Osteoblast (primary cell): ENCODE data around the gene PARD3. TPM values are rescaled to one million over a fixed set of nuclear protein-coding genes. Genes with fewer than 3 reads are reported as not detected.

ENCODE experiments used
- DNase-seq: peaks from one replicate; pipeline ENCODE4 v3.0.0; 2011; ENCODE audit warnings: low spot score, mixed read lengths; ENCODE audit not compliant: insufficient read length; ENCODE audit errors: missing footprints
- H2AFZ ChIP-seq: 2 replicates; pipeline ENCODE4 v1.6.0; 2011; ENCODE audit warnings: mild to moderate bottlenecking, low read length
- H3K27ac ChIP-seq: 2 replicates; pipeline ENCODE4 v1.5.1; 2011; ENCODE audit warnings: mild to moderate bottlenecking, low read depth, low read length, moderate library complexity
- H3K27me3 ChIP-seq: 2 replicates; pipeline ENCODE4 v1.6.0; 2012; ENCODE audit warnings: mild to moderate bottlenecking, control low read depth, inconsistent platforms, low read length, moderate library complexity; ENCODE audit not compliant: insufficient read depth
- H3K36me3 ChIP-seq: 2 replicates; pipeline ENCODE4 v1.5.1; 2011; ENCODE audit warnings: mild to moderate bottlenecking, low read length, control low read depth, moderate library complexity; ENCODE audit not compliant: insufficient read depth
- H3K4me1 ChIP-seq: 2 replicates; pipeline ENCODE4 v1.5.1; 2011; ENCODE audit warnings: mild to moderate bottlenecking, low read length, control low read depth, moderate library complexity; ENCODE audit not compliant: insufficient read depth
- H3K4me2 ChIP-seq: 2 replicates; pipeline ENCODE4 v1.6.0; 2011; ENCODE audit warnings: mild to moderate bottlenecking, low read length; ENCODE audit not compliant: insufficient read depth
- H3K4me3 ChIP-seq: fragments of 200-600 bp; sonication (generic); 3 replicates; pipeline ENCODE4 v1.5.1; 2012; ENCODE audit warnings: mild to moderate bottlenecking, low read length, inconsistent platforms; ENCODE audit not compliant: insufficient read depth
- H3K79me2 ChIP-seq: 2 replicates; pipeline ENCODE4 v1.6.0; 2012; ENCODE audit warnings: mild to moderate bottlenecking, low read length, control low read depth, inconsistent platforms; ENCODE audit not compliant: insufficient read depth
- H3K9me3 ChIP-seq: 2 replicates; pipeline ENCODE4 v1.5.1; 2011; ENCODE audit warnings: low read depth, low read length, control low read depth
- H4K20me1 ChIP-seq: 2 replicates; pipeline ENCODE4 v1.6.0; 2012; ENCODE audit warnings: mild to moderate bottlenecking, low read length, control low read depth; ENCODE audit not compliant: insufficient read depth
- CTCF ChIP-seq: IDR thresholded peaks from 2 replicates; pipeline ENCODE4 v1.5.1; 2011; ENCODE audit warnings: mild to moderate bottlenecking, low read depth, low read length, moderate library complexity; ENCODE audit errors: extremely low read depth
- total RNA-seq: library from RNA; depleted of rRNA; stranded (reverse); fragments of >200 nt; gene quantifications from 2 replicates; pipeline ENCODE4 v1.2.3, GENCODE V29; 2012

Gene PARD3
- total RNA-seq, 1 donor, result 71.7 TPM

- no peak overlapping the region for H3K27ac ChIP-seq
- no peaks in the 10 kb centered on the region for H3K79me2 ChIP-seq
- no peak for TF ChIP-seq CTCF
- H3K4me1 ChIP-seq, result peaks cover 2% of the 10 kb centered on the region
- no peak overlapping the region for H3K4me3 ChIP-seq
- H4K20me1 ChIP-seq, result no peaks in the 10 kb centered on the region
- no peak for DNase-seq
- no peak overlapping the region for H3K4me2 ChIP-seq
- no peak overlapping the region for H2AFZ ChIP-seq
- H3K36me3 ChIP-seq, result no peaks in the 10 kb centered on the region
- no peaks in the 10 kb centered on the region for H3K9me3 ChIP-seq
- H3K27me3 ChIP-seq, result no peaks in the 10 kb centered on the region
Observed at GRCh38 chr10:34486008-34486407, 329.1 kb downstream of the PARD3 start.

- H3K27me3 ChIP-seq, result no peaks in the 10 kb centered on the region
- no peak overlapping the region for H2AFZ ChIP-seq
- no peaks in the 10 kb centered on the region for H3K36me3 ChIP-seq
- H4K20me1 ChIP-seq, result no peaks in the 10 kb centered on the region
- H3K4me2 ChIP-seq, result no peak overlapping the region
- H3K4me1 ChIP-seq, result no peaks in the 10 kb centered on the region
- H3K9me3 ChIP-seq, result no peaks in the 10 kb centered on the region
- H3K27ac ChIP-seq, result no peak overlapping the region
- H3K4me3 ChIP-seq, result no peak overlapping the region
- H3K79me2 ChIP-seq, result no peaks in the 10 kb centered on the region
- no peak for DNase-seq
- no peak for TF ChIP-seq CTCF
Observed at GRCh38 chr10:34484164-34484563, 330.9 kb downstream of the PARD3 start.

GRCh38 chr10:34480345-34480744, 334.8 kb downstream of the PARD3 start:
- Histone ChIP-seq H2AFZ (no peak overlapping the region), H3K4me3 (no peak overlapping the region), H3K4me2 (no peak overlapping the region), H3K79me2 (no peaks in the 10 kb centered on the region), H3K4me1 (no peaks in the 10 kb centered on the region), H3K27ac (no peak overlapping the region), H3K27me3 (no peaks in the 10 kb centered on the region), H4K20me1 (no peaks in the 10 kb centered on the region), H3K9me3 (no peaks in the 10 kb centered on the region), H3K36me3 (no peaks in the 10 kb centered on the region)
- no peak for TF ChIP-seq CTCF
- DNase-seq, result no peak

GRCh38 chr10:34479520-34480179, 335.4 kb downstream of the PARD3 start:
- no peak overlapping the region for H3K4me3 ChIP-seq
- no peak overlapping the region for H2AFZ ChIP-seq
- no peak overlapping the region for H3K4me2 ChIP-seq
- no peaks in the 10 kb centered on the region for H3K79me2 ChIP-seq
- DNase-seq, result no peak
- TF ChIP-seq CTCF, result no peak
- no peaks in the 10 kb centered on the region for H3K9me3 ChIP-seq
- no peaks in the 10 kb centered on the region for H3K4me1 ChIP-seq
- no peak overlapping the region for H3K27ac ChIP-seq
- no peaks in the 10 kb centered on the region for H4K20me1 ChIP-seq
- H3K27me3 ChIP-seq, result no peaks in the 10 kb centered on the region
- H3K36me3 ChIP-seq, result no peaks in the 10 kb centered on the region
